ENCODE results near the gene CSF1R.

Gene CSF1R

GRCh38 chr5:150114102-150114641 is 27.8 kb upstream of the CSF1R start:
- Histone ChIP-seq H3K4me3 (ENCODE audit: severe bottlenecking) (no peak overlapping the region), H3K27ac (ENCODE audit: poor library complexity, severe bottlenecking) (no peak overlapping the region), H3K27me3 (ENCODE audit: insufficient read depth, poor library complexity, severe bottlenecking) (no peaks in the 10 kb centered on the region), H3K9me3 (ENCODE audit: severe bottlenecking) (no peaks in the 10 kb centered on the region), H3K36me3 (ENCODE audit: low read depth) (no peaks in the 10 kb centered on the region), H3K4me1 (ENCODE audit: insufficient read depth, poor library complexity, severe bottlenecking) (peaks cover 15% of the 10 kb centered on the region)
- DNase-seq (ENCODE audit: low spot score) (no peak), ATAC-seq (ENCODE audit: low read depth) (no peak)
- TF ChIP-seq CTCF (IDR thresholded peaks at IDR 0.05; ENCODE audit: poor library complexity, severe bottlenecking), result no peak

GRCh38 chr5:150113047-150113744 is 26.8 kb upstream of the CSF1R start:
- no peak for DNase-seq (ENCODE audit: low spot score)
- H3K4me1 ChIP-seq (ENCODE audit: insufficient read depth, poor library complexity, severe bottlenecking), result peaks cover 15% of the 10 kb centered on the region

GRCh38 chr5:150112201-150113046 is 26.1 kb upstream of the CSF1R start:
- no peak for DNase-seq (ENCODE audit: low spot score)
- no peaks in the 10 kb centered on the region for H3K9me3 ChIP-seq (ENCODE audit: severe bottlenecking)
- H3K27ac ChIP-seq (ENCODE audit: poor library complexity, severe bottlenecking), result no peak overlapping the region
- ATAC-seq (ENCODE audit: low read depth), result peak; percentile 22; the same call in 2 of the 3 replicates
- no peak overlapping the region for H3K4me3 ChIP-seq (ENCODE audit: severe bottlenecking)
- H3K27me3 ChIP-seq (ENCODE audit: insufficient read depth, poor library complexity, severe bottlenecking), result no peaks in the 10 kb centered on the region
- no peaks in the 10 kb centered on the region for H3K36me3 ChIP-seq (ENCODE audit: low read depth)
- H3K4me1 ChIP-seq (ENCODE audit: insufficient read depth, poor library complexity, severe bottlenecking), result peaks cover 15% of the 10 kb centered on the region
- no peak for TF ChIP-seq CTCF (IDR thresholded peaks at IDR 0.05; ENCODE audit: poor library complexity, severe bottlenecking)

More at GRCh38 chr5:150113047-150113744, 26.8 kb upstream of the CSF1R start:
- H3K36me3 ChIP-seq (ENCODE audit: low read depth), result no peaks in the 10 kb centered on the region
- peak; percentile 80 for ATAC-seq (ENCODE audit: low read depth)
- no peak for TF ChIP-seq CTCF (IDR thresholded peaks at IDR 0.05; ENCODE audit: poor library complexity, severe bottlenecking)
- no peaks in the 10 kb centered on the region for H3K27me3 ChIP-seq (ENCODE audit: insufficient read depth, poor library complexity, severe bottlenecking)
- no peak overlapping the region for H3K27ac ChIP-seq (ENCODE audit: poor library complexity, severe bottlenecking)
- H3K4me3 ChIP-seq (ENCODE audit: severe bottlenecking), result no peak overlapping the region
- no peaks in the 10 kb centered on the region for H3K9me3 ChIP-seq (ENCODE audit: severe bottlenecking)

- Histone ChIP-seq H3K27ac (ENCODE audit: poor library complexity, severe bottlenecking) (no peak overlapping the region), H3K27me3 (ENCODE audit: insufficient read depth, poor library complexity, severe bottlenecking) (no peaks in the 10 kb centered on the region), H3K36me3 (ENCODE audit: low read depth) (no peaks in the 10 kb centered on the region), H3K4me3 (ENCODE audit: severe bottlenecking) (no peak overlapping the region), H3K4me1 (ENCODE audit: insufficient read depth, poor library complexity, severe bottlenecking) (peaks cover 15% of the 10 kb centered on the region), H3K9me3 (ENCODE audit: severe bottlenecking) (no peaks in the 10 kb centered on the region)
- ATAC-seq (ENCODE audit: low read depth) (no peak), DNase-seq (ENCODE audit: low spot score) (no peak)
- TF ChIP-seq CTCF (IDR thresholded peaks at IDR 0.05; ENCODE audit: poor library complexity, severe bottlenecking), result no peak
These were observed 24.8 kb upstream of the CSF1R start for GRCh38 chr5:150111122-150111521.
